Activated T-cell treated with anti-CD3 and anti-CD28 coated beads for 48 hours (primary cell): ENCODE results near the gene ZNF408.

ENCODE experiments used
- DNase-seq: peaks from one replicate; pipeline ENCODE4 v3.0.0-alpha.2; 2020; ENCODE audit warnings: low read depth

ZNF408 gene

GRCh38 chr11:46676436-46677158 lies 24.2 kb upstream of the ZNF408 start:
- no peak for DNase-seq

GRCh38 chr11:46677169-46677568 lies 23.7 kb upstream of the ZNF408 start:
- DNase-seq: no peak

GRCh38 chr11:46677991-46678740 lies 22.7 kb upstream of the ZNF408 start:
- DNase-seq: no peak

GRCh38 chr11:46678741-46679130 lies 22.1 kb upstream of the ZNF408 start:
- no peak for DNase-seq

- no peak for DNase-seq
Measured at GRCh38 chr11:46679241-46680163, 21.3 kb upstream of the ZNF408 start.

- DNase-seq: no peak
Measured at GRCh38 chr11:46680164-46680760, 20.6 kb upstream of the ZNF408 start.

- no peak for DNase-seq
Measured at GRCh38 chr11:46680815-46681214, 20.0 kb upstream of the ZNF408 start.

GRCh38 chr11:46681814-46682213 lies 19.0 kb upstream of the ZNF408 start:
- DNase-seq: no peak

GRCh38 chr11:46682773-46683752 lies 17.8 kb upstream of the ZNF408 start:
- no peak for DNase-seq

GRCh38 chr11:46684367-46684766 lies 16.5 kb upstream of the ZNF408 start:
- no peak for DNase-seq

GRCh38 chr11:46686886-46687795 lies 13.7 kb upstream of the ZNF408 start:
- DNase-seq: no peak

GRCh38 chr11:46690702-46691101 lies 10.1 kb upstream of the ZNF408 start:
- no peak for DNase-seq

GRCh38 chr11:46692450-46692849 lies 8.4 kb upstream of the ZNF408 start:
- DNase-seq: no peak

- no peak for DNase-seq
Measured at GRCh38 chr11:46693597-46694012, 7.2 kb upstream of the ZNF408 start.

GRCh38 chr11:46694072-46694471 lies 6.8 kb upstream of the ZNF408 start:
- no peak for DNase-seq

GRCh38 chr11:46694607-46695006 lies 6.2 kb upstream of the ZNF408 start:
- no peak for DNase-seq

- no peak for DNase-seq
Measured at GRCh38 chr11:46695345-46696211, 5.3 kb upstream of the ZNF408 start.

- no peak for DNase-seq
Measured at GRCh38 chr11:46696212-46696558, 4.6 kb upstream of the ZNF408 start.

- DNase-seq: no peak
Measured at GRCh38 chr11:46697303-46697702, 3.5 kb upstream of the ZNF408 start.
